ENCODE data around the gene KRTAP10-9.
"Not testable (repeated sequence)": the region's sequence is repeated elsewhere in the genome, so short reads cannot be mapped to it uniquely, and the experiment has no call there.

GRCh38 chr21:44600118-44600978 is 26.5 kb upstream of the KRTAP10-9 start, which contains the start of gene KRTAP10-7:
- TF ChIP-seq CTCF (conservative IDR thresholded peaks at IDR 0.05; ENCODE audit: low read depth, low read length); EZH2 (IDR thresholded peaks at IDR 0.05; ENCODE audit: borderline replicate concordance, low read depth, low read length, poor library complexity, severe bottlenecking): not testable (repeated sequence)
